CD4-positive, alpha-beta T cell (primary cell): Measurements from ENCODE around the gene VSTM1. TPM values are rescaled to one million over a fixed set of nuclear protein-coding genes. Genes with fewer than 3 reads are reported as not detected.

Experiments
- ATAC-seq: fragments of 200-7000 bp; cut with Tn5 transposase; one replicate; pipeline ENCODE4 v1.10.0; 2022; ENCODE audit warnings: mild to moderate bottlenecking; ENCODE audit not compliant: poor library complexity
- CTCF ChIA-PET: fragments of 350-600 bp; sonication (Branson Sonifier 250); formaldehyde crosslinking; loops from one replicate; lab custom pipeline; 2021; ENCODE audit warnings: antibody characterized with exemption, inconsistent platforms; lab: Charles Lee
- POLR2A ChIA-PET: fragments of 350-600 bp; sonication (Branson Sonifier 250); formaldehyde crosslinking; loops from one replicate; lab custom pipeline; 2021; ENCODE audit warnings: antibody characterized with exemption, inconsistent platforms; lab: Charles Lee
- DNase-seq, 14 experiments: peaks; one replicate each; pipeline ENCODE4 v3.0.0-alpha.2; 2013 to 2020; ENCODE audit warnings: mixed read lengths in 2 of 14
- H3K27ac ChIP-seq, 2 donors: one replicate each; pipeline versions ENCODE4 v1.5.1 to v1.7.0; 2013; ENCODE audit warnings: low read length in 2 of 2, low read depth in 1 of 2, mild to moderate bottlenecking in 1 of 2
- H3K27me3 ChIP-seq, 2 experiments: 1 replicate in 1 of 2; 2 replicates in 1 of 2; pipeline versions ENCODE4 v1.6.1 to v1.7.0; 2013; ENCODE audit warnings: low read length in 2 of 2, control low read depth in 1 of 2, mild to moderate bottlenecking in 1 of 2, moderate library complexity in 1 of 2; ENCODE audit not compliant: insufficient read depth in 2 of 2, control insufficient read depth in 1 of 2
- H3K36me3 ChIP-seq: one replicate; pipeline ENCODE4 v1.6.1; 2013; ENCODE audit warnings: low read length, control low read depth; ENCODE audit not compliant: insufficient read depth
- H3K4me1 ChIP-seq: one replicate; pipeline ENCODE4 v1.6.1; 2013; ENCODE audit warnings: low read length, control low read depth; ENCODE audit not compliant: insufficient read depth
- H3K4me3 ChIP-seq: one replicate; pipeline ENCODE4 v1.5.1; 2013; ENCODE audit warnings: mild to moderate bottlenecking, low read length, moderate library complexity
- H3K9me3 ChIP-seq, 2 experiments: 1 replicate in 1 of 2; 2 replicates in 1 of 2; pipeline versions ENCODE4 v1.6.1 to v1.7.0; 2013; ENCODE audit warnings: low read length in 2 of 2, mild to moderate bottlenecking in 2 of 2, control low read depth in 1 of 2, moderate library complexity in 1 of 2; ENCODE audit not compliant: control insufficient read depth in 1 of 2, insufficient read depth in 1 of 2
- H3K27ac Mint-ChIP-seq: one replicate; pipeline ENCODE4 v1.8.0; 2020; ENCODE audit warnings: mixed read lengths
- H3K27me3 Mint-ChIP-seq: one replicate; pipeline ENCODE4 v1.8.0; 2021; ENCODE audit warnings: mixed read lengths
- H3K36me3 Mint-ChIP-seq: one replicate; pipeline ENCODE4 v1.8.0; 2021; ENCODE audit warnings: low read depth, mixed read lengths
- H3K4me1 Mint-ChIP-seq: one replicate; pipeline ENCODE4 v1.8.0; 2021; ENCODE audit warnings: low read depth, mixed read lengths
- H3K4me3 Mint-ChIP-seq: one replicate; pipeline ENCODE4 v1.8.0; 2020; ENCODE audit warnings: mild to moderate bottlenecking, mixed read lengths
- H3K9me3 Mint-ChIP-seq: one replicate; pipeline ENCODE4 v1.8.0; 2020; ENCODE audit warnings: mixed read lengths
- intact Hi-C, 2 experiments: fragments of 100-400 bp; cut with DNase I in 1 of 2; cut with micrococcal nuclease in 1 of 2; formaldehyde crosslinking; loops; one replicate each; pipeline versions ENCODE4 v1.15.1 to v1.9.0; 2023 to 2025; cut with DNase I, micrococcal nuclease
- total RNA-seq, 174 experiments: library from RNA in 2 of 174; stranded (reverse) in 2 of 174; gene quantifications; one replicate each; pipeline ENCODE4 v1.2.3 and lab custom pipeline; 2021 to 2026
- TF ChIP-seq, protein P1 (sequence below): fragments of 200-600 bp; IDR thresholded peaks from one replicate; pipeline ENCODE4 v1.8.0; 2022; ENCODE audit warnings: antibody characterized with exemption, mild to moderate bottlenecking

Gene VSTM1
- total RNA-seq, 2 experiments from 2014 or later = not detected

DNA sequence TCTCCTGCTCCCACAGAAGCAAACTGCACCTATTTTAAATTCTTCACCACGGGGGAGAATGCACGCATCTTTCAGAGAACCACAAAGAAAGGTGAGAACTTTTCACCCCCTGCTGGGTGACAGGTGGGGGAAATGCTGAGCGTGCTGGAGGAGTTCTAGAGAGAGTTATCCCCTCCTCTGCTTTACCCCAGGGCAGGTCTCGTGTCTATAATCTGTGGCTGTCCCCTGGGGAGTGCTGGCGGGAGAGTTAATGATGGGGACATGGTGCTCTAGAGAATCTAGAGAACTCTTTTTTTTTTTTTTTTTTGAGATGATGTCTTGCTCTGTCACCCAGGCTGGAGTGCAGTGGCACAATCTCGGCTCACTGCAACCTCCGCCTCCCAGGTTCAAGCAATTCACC, 65.5 kb downstream of the VSTM1 start:
- Mint-ChIP-seq H3K4me1 (no peaks in the 10 kb centered on the region), H3K36me3 (no peaks in the 10 kb centered on the region), H3K27me3 (peaks cover 84% of the 10 kb centered on the region), H3K27ac (no peak overlapping the region), H3K4me3 (no peak overlapping the region), H3K9me3 (no peaks in the 10 kb centered on the region)
- Histone ChIP-seq H3K9me3 (no peaks in the 10 kb centered on the region), H3K27me3 (peaks cover 20 to 37% of the 10 kb centered on the region in 2 experiments), H3K27ac (no peak overlapping the region), H3K36me3 (no peaks in the 10 kb centered on the region), H3K4me3 (no peak overlapping the region), H3K4me1 (no peaks in the 10 kb centered on the region)
- DNase-seq = no peak
- ATAC-seq = no peak
- intact Hi-C loops = no loop called here
- ChIA-PET POLR2A (no interaction called here), CTCF (no interaction called here)
- TF ChIP-seq, protein P1, sequence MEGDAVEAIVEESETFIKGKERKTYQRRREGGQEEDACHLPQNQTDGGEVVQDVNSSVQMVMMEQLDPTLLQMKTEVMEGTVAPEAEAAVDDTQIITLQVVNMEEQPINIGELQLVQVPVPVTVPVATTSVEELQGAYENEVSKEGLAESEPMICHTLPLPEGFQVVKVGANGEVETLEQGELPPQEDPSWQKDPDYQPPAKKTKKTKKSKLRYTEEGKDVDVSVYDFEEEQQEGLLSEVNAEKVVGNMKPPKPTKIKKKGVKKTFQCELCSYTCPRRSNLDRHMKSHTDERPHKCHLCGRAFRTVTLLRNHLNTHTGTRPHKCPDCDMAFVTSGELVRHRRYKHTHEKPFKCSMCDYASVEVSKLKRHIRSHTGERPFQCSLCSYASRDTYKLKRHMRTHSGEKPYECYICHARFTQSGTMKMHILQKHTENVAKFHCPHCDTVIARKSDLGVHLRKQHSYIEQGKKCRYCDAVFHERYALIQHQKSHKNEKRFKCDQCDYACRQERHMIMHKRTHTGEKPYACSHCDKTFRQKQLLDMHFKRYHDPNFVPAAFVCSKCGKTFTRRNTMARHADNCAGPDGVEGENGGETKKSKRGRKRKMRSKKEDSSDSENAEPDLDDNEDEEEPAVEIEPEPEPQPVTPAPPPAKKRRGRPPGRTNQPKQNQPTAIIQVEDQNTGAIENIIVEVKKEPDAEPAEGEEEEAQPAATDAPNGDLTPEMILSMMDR = no peak

DNA sequence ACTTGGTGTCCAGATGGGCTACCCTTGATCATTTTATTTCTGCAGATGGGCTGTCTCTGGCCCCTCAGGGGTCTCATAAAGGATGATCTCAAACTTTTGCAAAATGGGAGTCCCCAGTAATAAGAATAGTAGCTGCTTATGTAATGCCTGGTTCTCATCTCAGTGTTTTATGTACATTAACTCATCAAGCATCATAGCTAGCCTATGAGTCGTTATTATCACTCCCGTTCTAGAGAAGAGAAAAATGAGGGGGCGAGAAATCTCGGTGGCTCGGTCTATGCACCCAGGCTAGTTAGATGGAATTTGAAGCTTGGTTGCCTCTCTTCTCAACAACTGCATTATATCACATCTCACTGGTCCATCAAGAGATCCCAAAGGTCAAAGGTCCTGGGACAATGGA, 68.9 kb downstream of the VSTM1 start:
- DNase-seq (no peak), ATAC-seq (no peak)
- Histone ChIP-seq H3K36me3 (no peaks in the 10 kb centered on the region), H3K4me1 (peaks cover 9% of the 10 kb centered on the region), H3K27ac (no peak overlapping the region), H3K4me3 (no peak overlapping the region), H3K9me3 (no peaks in the 10 kb centered on the region), H3K27me3 (peaks cover 33 to 43% of the 10 kb centered on the region in 2 experiments)
- Mint-ChIP-seq H3K9me3 (no peaks in the 10 kb centered on the region), H3K4me3 (no peak overlapping the region), H3K36me3 (no peaks in the 10 kb centered on the region), H3K4me1 (peaks cover 4% of the 10 kb centered on the region), H3K27me3 (peaks cover 73% of the 10 kb centered on the region), H3K27ac (no peak overlapping the region)
- intact Hi-C loops = no loop called here
- ChIA-PET POLR2A (no interaction called here), CTCF (no interaction called here)
- TF ChIP-seq, protein P1 = no peak

DNA sequence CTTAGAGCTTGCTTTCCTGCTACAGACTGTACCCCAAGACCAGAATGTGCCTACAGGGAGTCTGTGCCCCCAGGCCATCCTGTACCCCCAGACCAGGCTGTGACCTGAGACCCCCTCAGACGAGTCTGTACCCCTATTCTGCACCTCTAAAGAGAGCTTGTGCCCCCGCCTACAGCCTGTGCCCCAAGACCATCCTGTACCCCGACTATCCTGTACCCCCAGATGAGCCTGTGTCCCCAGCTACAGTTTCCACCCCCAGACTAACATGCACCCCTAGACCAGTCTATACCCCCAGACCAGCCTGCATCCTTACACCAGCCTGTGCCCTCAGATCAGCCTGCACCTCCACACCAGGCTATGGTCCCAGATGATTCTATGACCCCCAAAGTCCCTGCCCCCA, 70.2 kb downstream of the VSTM1 start:
- H3K36me3 Mint-ChIP-seq = no peaks in the 10 kb centered on the region
- TF ChIP-seq, protein P1 = no peak
- ATAC-seq (no peak), DNase-seq (no peak)
- no peak overlapping the region for H3K4me3 ChIP-seq
- peaks cover 9% of the 10 kb centered on the region for H3K4me1 ChIP-seq
- H3K27me3 ChIP-seq = peaks cover 33 to 43% of the 10 kb centered on the region in 2 experiments
- no peak overlapping the region for H3K27ac Mint-ChIP-seq
- CTCF ChIA-PET = no interaction called here
- peaks cover 70% of the 10 kb centered on the region for H3K27me3 Mint-ChIP-seq
- no peak overlapping the region for H3K27ac ChIP-seq
- intact Hi-C loops = no loop called here
- no peaks in the 10 kb centered on the region for H3K9me3 Mint-ChIP-seq
- no peaks in the 10 kb centered on the region for H3K36me3 ChIP-seq
- peaks cover 4% of the 10 kb centered on the region for H3K4me1 Mint-ChIP-seq
- peaks cover 0 to 4% of the 10 kb centered on the region in 2 experiments for H3K9me3 ChIP-seq
- H3K4me3 Mint-ChIP-seq = no peak overlapping the region
- POLR2A ChIA-PET = no interaction called here
